Neuron (in vitro differentiated cells): ENCODE data around the gene WSCD1.

ENCODE experiments used
- H2AFZ ChIP-seq: one replicate; pipeline ENCODE4 v1.6.1; 2013; ENCODE audit warnings: low read depth, mild to moderate bottlenecking, inconsistent platforms, low read length, moderate library complexity
- H3K27me3 ChIP-seq: one replicate; pipeline ENCODE4 v1.6.1; 2013; ENCODE audit warnings: low read length; ENCODE audit not compliant: insufficient read depth
- H3K36me3 ChIP-seq: one replicate; pipeline ENCODE4 v1.6.1; 2013; ENCODE audit warnings: low read length; ENCODE audit not compliant: insufficient read depth
- H3K4me1 ChIP-seq: one replicate; pipeline ENCODE4 v1.6.1; 2013; ENCODE audit warnings: low read length; ENCODE audit not compliant: insufficient read depth
- H3K4me3 ChIP-seq: 2 replicates; pipeline ENCODE4 v1.5.1; 2013; ENCODE audit warnings: mild to moderate bottlenecking, low read length, moderate library complexity
- H3K9me3 ChIP-seq: one replicate; pipeline ENCODE4 v1.6.1; 2013; ENCODE audit warnings: low read length

The WSCD1 gene

GRCh38 chr17:6107791-6108190, 37.6 kb downstream of the WSCD1 start:
- no peaks in the 10 kb centered on the region for H3K27me3 ChIP-seq
- no peak overlapping the region for H2AFZ ChIP-seq
- H3K9me3 ChIP-seq, result peaks cover 4% of the 10 kb centered on the region
- H3K4me1 ChIP-seq, result no peaks in the 10 kb centered on the region
- no peak overlapping the region for H3K4me3 ChIP-seq
- peaks cover 7% of the 10 kb centered on the region for H3K36me3 ChIP-seq

GRCh38 chr17:6108382-6108781, 38.2 kb downstream of the WSCD1 start:
- Histone ChIP-seq H3K36me3 (peaks cover 7% of the 10 kb centered on the region), H2AFZ (no peak overlapping the region), H3K4me1 (no peaks in the 10 kb centered on the region), H3K9me3 (peaks cover 4% of the 10 kb centered on the region), H3K4me3 (no peak overlapping the region), H3K27me3 (no peaks in the 10 kb centered on the region)

- H2AFZ ChIP-seq, result no peak overlapping the region
- no peak overlapping the region for H3K4me3 ChIP-seq
- H3K4me1 ChIP-seq, result no peaks in the 10 kb centered on the region
- H3K27me3 ChIP-seq, result no peaks in the 10 kb centered on the region
- H3K9me3 ChIP-seq, result peaks cover 4% of the 10 kb centered on the region
- H3K36me3 ChIP-seq, result peaks cover 7% of the 10 kb centered on the region
These were observed 38.8 kb downstream of the WSCD1 start for GRCh38 chr17:6108987-6109386.

- Histone ChIP-seq H3K9me3 (peaks cover 4% of the 10 kb centered on the region), H3K27me3 (no peaks in the 10 kb centered on the region), H3K4me3 (no peak overlapping the region), H3K4me1 (no peaks in the 10 kb centered on the region), H3K36me3 (peaks cover 7% of the 10 kb centered on the region), H2AFZ (no peak overlapping the region)
These were observed 39.4 kb downstream of the WSCD1 start for GRCh38 chr17:6109536-6109935.

- Histone ChIP-seq H2AFZ (no peak overlapping the region), H3K4me3 (no peak overlapping the region), H3K9me3 (peaks cover 4% of the 10 kb centered on the region), H3K27me3 (no peaks in the 10 kb centered on the region), H3K4me1 (no peaks in the 10 kb centered on the region), H3K36me3 (peaks cover 7% of the 10 kb centered on the region)
These were observed 39.9 kb downstream of the WSCD1 start for GRCh38 chr17:6110088-6110487.

- no peak overlapping the region for H3K4me3 ChIP-seq
- H2AFZ ChIP-seq, result no peak overlapping the region
- H3K36me3 ChIP-seq, result peaks cover 7% of the 10 kb centered on the region
- H3K27me3 ChIP-seq, result no peaks in the 10 kb centered on the region
- peaks cover 4% of the 10 kb centered on the region for H3K9me3 ChIP-seq
- no peaks in the 10 kb centered on the region for H3K4me1 ChIP-seq
These were observed 40.4 kb downstream of the WSCD1 start for GRCh38 chr17:6110592-6110991.

GRCh38 chr17:6120351-6120750, 50.2 kb downstream of the WSCD1 start:
- no peak overlapping the region for H2AFZ ChIP-seq
- H3K36me3 ChIP-seq, result peaks cover 20% of the 10 kb centered on the region
- H3K9me3 ChIP-seq, result peaks cover 7% of the 10 kb centered on the region
- no peaks in the 10 kb centered on the region for H3K27me3 ChIP-seq
- H3K4me1 ChIP-seq, result no peaks in the 10 kb centered on the region
- H3K4me3 ChIP-seq, result no peak overlapping the region

- H3K4me1 ChIP-seq, result no peaks in the 10 kb centered on the region
These were observed 54.7 kb downstream of the WSCD1 start for GRCh38 chr17:6124856-6125255.

GRCh38 chr17:6126768-6127167, 56.6 kb downstream of the WSCD1 start:
- Histone ChIP-seq H3K9me3 (peaks cover 5% of the 10 kb centered on the region), H3K27me3 (no peaks in the 10 kb centered on the region), H3K36me3 (no peaks in the 10 kb centered on the region), H2AFZ (no peak overlapping the region), H3K4me1 (no peaks in the 10 kb centered on the region), H3K4me3 (no peak overlapping the region)

More at GRCh38 chr17:6124856-6125255, 54.7 kb downstream of the WSCD1 start:
- Histone ChIP-seq H2AFZ (no peak overlapping the region), H3K27me3 (no peaks in the 10 kb centered on the region), H3K36me3 (peaks cover 10% of the 10 kb centered on the region), H3K4me3 (no peak overlapping the region), H3K9me3 (peaks cover 7% of the 10 kb centered on the region)

GRCh38 chr17:6134721-6135120, 64.5 kb downstream of the WSCD1 start:
- H3K36me3 ChIP-seq, result no peaks in the 10 kb centered on the region
- no peaks in the 10 kb centered on the region for H3K27me3 ChIP-seq
- no peaks in the 10 kb centered on the region for H3K9me3 ChIP-seq
- no peak overlapping the region for H2AFZ ChIP-seq
- H3K4me1 ChIP-seq, result peaks cover 7% of the 10 kb centered on the region
- H3K4me3 ChIP-seq, result no peak overlapping the region

GRCh38 chr17:6135236-6135635, 65.1 kb downstream of the WSCD1 start:
- H3K4me3 ChIP-seq, result no peak overlapping the region
- H3K27me3 ChIP-seq, result no peaks in the 10 kb centered on the region
- H2AFZ ChIP-seq, result no peak overlapping the region

GRCh38 chr17:6135996-6136395, 65.8 kb downstream of the WSCD1 start:
- Histone ChIP-seq H3K9me3 (no peaks in the 10 kb centered on the region), H3K27me3 (no peaks in the 10 kb centered on the region), H3K4me3 (no peak overlapping the region), H3K36me3 (no peaks in the 10 kb centered on the region), H3K4me1 (peaks cover 7% of the 10 kb centered on the region), H2AFZ (no peak overlapping the region)

More at GRCh38 chr17:6135236-6135635, 65.1 kb downstream of the WSCD1 start:
- Histone ChIP-seq H3K9me3 (no peaks in the 10 kb centered on the region), H3K4me1 (peaks cover 7% of the 10 kb centered on the region), H3K36me3 (no peaks in the 10 kb centered on the region)

GRCh38 chr17:6137716-6138502, 67.7 kb downstream of the WSCD1 start:
- H3K36me3 ChIP-seq, result no peaks in the 10 kb centered on the region
- H3K9me3 ChIP-seq, result no peaks in the 10 kb centered on the region
- no peak overlapping the region for H3K4me3 ChIP-seq
- peaks cover 7% of the 10 kb centered on the region for H3K4me1 ChIP-seq
- no peaks in the 10 kb centered on the region for H3K27me3 ChIP-seq
- no peak overlapping the region for H2AFZ ChIP-seq
